ENCODE measurements around the gene ASAP3.

DNA sequence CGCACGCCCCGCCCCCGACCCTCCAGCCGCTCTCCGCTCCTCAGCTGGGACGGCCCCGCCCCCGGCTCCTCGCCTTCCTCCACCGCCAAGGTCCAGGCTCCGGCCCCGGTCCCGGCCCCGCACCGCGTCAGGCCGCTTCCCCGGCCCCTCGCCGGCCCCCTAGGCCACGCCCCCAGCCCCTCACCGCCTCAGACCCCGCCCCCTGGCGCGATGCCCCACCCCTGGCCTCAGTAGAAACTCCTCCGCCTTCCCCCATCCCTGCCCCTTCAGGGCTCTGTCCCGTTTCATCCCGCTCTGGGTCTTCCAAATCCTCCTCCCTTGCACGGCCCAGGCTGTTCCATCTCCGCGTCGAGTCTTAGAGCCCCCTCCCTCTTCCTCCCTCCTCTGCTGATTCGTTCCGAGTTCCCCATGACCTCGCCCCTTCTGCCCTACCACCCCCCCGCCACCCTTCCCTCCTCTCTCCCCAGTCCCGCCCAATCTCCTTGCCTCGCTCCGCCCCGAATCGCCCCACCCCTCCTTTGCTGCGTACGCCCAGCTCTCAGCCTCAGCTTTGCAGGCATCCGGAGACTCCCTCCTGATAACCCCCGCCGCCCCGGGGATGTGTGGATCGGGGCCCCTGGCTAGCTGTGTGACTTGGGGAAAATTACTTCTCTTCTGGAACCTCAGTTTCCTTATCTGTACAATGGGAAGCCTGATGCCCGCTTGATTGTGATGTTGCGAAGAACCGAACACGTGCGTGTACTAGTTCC, 448 bp upstream of the ASAP3 start:
- no peak for TF ChIP-seq CTCF (IDR thresholded peaks at IDR 0.05; ENCODE audit: low read depth, low read length, missing input control)
- TF ChIP-seq SP1 (IDR thresholded peaks at IDR 0.05), result peak; percentile 32
- no peak for TF ChIP-seq FOXA1 (IDR thresholded peaks at IDR 0.05)
